ENCODE measurements around the gene NSG1.
"Not testable (repeated sequence)": the region's sequence is repeated elsewhere in the genome, so short reads cannot be mapped to it uniquely, and the experiment has no call there.

The NSG1 gene

GRCh38 chr4:4437798-4438470 is 51.0 kb downstream of the NSG1 start:
- no peak for DNase-seq

DNA sequence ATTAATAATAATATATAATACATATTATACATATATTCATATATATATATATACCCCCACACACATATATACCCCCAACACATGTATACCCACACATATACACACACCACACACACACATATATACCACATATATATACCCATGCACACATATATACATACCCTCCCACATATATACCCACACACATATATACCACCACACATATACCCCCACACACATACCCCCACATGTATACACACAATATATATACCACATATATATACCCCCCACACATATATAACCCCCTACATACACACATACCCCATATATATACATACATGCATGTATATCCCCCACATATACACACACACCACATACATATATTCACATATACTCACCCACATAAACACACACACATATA is 52.0 kb downstream of the NSG1 start:
- DNase-seq: no peak

- no peak for DNase-seq
Measured at GRCh38 chr4:4439782-4440181, 52.9 kb downstream of the NSG1 start.

DNA sequence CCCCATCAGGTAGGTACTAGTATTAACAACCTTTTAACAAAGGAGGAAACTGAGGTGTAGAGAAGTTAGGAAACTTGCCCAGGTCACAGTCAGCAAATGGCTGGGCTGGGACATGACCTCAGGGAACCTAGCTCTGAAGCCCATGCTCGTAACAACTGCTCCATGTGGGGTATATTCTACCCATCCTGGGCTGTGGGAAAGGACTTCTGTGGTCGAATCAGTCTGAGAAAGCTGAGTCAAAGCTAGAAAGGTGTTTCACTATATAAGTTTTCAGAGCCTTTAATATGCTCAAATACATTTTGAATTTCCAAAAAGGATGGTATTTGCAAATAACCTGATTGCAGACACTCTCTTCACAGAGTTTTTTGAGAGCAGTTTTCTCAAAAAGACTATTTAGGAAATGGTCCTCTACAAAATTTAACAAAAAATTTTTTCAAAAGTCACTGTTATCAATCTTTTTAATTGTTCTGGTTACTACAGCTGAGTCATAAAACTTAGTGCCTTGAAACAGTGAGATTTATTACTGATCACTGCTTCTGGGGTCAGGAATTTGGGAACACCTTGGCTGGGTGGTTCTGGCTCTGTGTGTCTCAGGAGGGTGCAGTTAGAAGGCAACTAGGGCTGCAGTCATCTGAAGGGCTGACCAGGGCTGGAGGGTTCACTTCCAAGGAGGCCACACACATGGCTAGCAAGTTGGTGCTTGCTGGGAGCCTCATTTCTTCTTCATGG is 53.6 kb downstream of the NSG1 start:
- DNase-seq: no peak

- DNase-seq: no peak
Measured at GRCh38 chr4:4443821-4444220, 56.9 kb downstream of the NSG1 start.

DNA sequence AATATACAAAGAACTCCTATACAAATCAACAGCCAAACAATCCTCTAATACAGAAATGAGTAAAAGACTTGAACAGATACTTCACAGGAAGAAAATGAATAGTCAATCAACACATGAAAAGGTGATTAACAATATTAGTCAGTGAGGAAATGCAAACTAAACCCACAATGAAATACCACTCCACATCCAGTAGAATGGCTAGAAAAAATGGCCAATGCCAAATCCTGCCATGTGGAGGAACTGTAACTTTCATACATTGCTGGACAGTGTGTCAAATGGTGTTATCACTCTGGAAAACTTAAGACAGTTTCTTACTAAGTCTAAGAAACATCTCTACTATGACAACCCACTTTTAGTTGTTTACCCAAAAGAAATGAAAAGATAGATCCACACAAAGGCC is 59.5 kb downstream of the NSG1 start:
- DNase-seq: no peak

DNA sequence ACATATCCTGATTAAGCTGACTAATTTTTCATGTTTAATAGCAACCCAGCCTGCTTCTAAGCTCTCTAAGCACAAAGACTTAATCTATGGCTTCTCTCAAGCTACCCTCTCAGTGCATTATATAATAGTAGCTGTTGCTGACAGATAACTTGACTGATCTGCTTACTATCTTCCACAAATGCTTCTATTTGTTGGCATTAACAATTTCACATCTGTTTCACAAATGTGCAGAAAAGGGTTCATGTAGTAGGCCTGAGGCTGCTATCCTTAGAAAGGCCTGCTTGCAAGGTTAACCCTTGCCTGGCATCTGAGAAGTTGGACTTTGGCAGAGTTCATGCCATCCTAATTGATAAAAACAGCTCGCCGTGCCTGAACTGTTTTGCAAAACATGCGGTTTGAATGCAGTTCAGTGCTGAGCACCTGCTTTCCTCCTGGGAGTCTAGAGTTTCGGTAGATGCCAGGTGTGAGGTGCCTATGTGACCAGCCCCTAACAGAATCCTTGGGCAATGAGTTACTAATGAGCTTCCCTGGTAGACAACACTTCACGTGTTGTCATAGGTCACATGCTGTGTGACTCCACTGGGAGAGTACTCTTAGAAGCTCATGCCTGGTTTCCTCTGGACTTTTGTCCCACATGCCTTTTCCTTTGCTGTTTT is 68.4 kb downstream of the NSG1 start:
- DNase-seq: no peak

DNA sequence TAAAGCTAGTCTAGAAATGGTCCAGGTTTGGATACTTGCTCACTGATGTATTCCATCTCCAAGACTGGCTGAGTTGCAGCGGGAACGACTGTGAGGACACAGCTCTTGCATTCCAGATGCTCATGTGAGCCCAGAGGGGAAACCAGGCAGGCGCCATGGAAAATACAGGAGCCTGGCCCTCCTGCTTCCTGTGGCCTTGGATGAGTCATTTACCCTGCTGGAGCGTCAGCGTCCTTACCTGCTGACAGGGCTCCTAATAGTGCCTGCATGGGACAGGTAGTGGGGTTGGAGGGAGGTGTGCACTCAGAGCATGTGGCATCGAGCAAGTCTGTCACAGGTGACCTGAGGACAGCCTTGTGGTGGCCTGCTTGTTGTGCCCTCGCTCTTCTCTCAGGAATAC is 69.4 kb downstream of the NSG1 start:
- no peak for DNase-seq

- no peak for DNase-seq
Measured at GRCh38 chr4:4456816-4457578, 70.1 kb downstream of the NSG1 start.

DNA sequence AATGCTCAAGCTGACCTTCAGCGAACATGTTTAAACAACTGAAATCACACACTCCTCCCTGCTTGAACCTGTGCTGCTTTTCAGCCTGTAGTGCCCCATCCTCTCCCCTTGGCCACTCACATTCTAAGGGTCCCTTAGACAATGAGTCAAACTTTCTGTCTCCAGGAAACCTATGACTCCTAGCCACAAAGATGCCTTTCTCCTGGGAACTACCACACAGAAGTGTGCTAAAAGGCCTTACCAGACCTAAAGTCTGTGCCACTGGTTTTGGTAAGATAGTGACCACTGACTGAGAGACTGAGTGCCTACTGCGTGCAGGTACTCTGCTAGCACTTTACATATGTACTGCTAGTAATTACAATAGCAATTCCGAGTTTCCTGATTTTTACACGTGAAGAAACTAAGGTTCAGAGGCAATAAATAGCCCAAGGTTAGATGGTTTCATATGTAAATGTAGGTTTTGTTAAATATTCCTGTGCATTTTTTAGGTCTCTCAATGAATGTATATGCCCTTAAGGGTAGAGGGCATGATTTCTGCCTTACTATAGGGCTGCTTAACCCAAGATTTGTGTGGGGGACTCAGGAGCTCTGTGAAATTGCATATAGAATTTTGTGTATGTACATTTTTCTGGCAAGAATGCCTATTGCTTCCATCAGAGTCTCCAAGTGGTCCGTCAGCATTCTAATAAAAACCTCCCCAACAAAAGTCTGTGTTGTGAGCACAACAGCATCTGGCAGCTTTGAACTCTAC is 71.1 kb downstream of the NSG1 start:
- no peak for DNase-seq

GRCh38 chr4:4459181-4459580 is 72.3 kb downstream of the NSG1 start:
- DNase-seq: no peak

GRCh38 chr4:4460759-4461158 is 73.9 kb downstream of the NSG1 start:
- DNase-seq: no peak

DNA sequence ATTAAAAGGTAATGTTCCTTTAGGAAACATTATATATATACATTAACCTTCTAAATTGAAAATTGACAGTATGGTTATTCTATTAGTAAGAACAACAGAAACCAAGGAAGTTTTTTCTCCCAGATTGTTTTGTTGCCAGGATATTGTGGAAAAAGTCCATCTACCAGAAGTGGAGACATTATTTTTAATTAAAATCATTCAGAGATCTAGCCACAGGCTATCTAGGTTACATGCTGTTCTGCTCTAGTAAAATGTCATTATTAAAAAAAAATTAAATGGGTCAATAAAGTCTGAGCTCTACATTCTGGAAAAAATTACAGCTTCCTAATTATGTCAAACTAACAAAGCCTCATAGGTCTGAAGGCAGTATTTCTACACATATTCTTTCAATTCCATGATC is 74.3 kb downstream of the NSG1 start:
- DNase-seq: no peak

GRCh38 chr4:4461850-4462249 is 74.9 kb downstream of the NSG1 start:
- no peak for DNase-seq

DNA sequence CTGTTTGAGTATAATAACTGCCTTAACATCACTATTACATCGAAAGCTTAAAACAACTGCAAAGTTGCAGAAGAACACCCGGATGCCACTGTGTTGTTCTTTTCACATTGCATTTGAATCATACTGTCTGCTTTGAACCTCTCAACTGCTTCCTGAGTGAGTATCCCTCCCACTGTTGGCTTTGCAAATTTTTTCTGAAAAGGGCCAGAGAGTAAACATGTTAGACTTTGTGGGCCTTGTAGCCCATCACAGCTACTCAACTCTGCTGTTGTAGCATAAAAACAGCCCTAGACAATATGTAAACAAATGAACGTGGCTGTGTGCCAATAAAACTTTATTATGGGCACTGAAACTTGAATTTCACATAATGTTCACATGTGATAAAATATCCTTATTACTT is 76.1 kb downstream of the NSG1 start:
- no peak for DNase-seq

DNA sequence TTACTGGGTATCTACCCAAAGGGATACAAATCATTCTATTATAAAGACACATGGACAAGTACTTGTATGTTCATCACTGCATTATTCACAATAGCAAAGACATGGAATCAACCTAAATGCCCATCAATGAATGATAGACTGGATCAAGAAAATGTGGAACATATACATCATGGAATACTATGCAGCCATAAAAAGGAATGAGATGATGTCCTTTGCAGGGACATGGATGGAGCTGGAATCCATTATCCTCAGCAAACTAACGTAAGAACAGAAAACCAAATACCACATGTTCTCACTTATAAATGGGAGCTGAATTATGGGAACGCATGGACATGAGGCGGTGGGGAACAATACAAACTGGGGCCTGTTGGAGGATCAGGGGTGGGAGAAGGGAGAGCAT is 78.3 kb downstream of the NSG1 start:
- DNase-seq: not testable (repeated sequence)
